Testis (tissue), 3 donors: ENCODE data around the gene RGS6. TPM values are rescaled to one million over a fixed set of nuclear protein-coding genes. Genes with fewer than 3 reads are reported as not detected.

Experiments used
- DNase-seq: peaks from one replicate; pipeline ENCODE4 v3.0.0-alpha.2; 2019
- H3K27ac ChIP-seq, 2 donors: fragments of 200-600 bp; sonication (generic); one replicate each; pipeline ENCODE4 v1.5.1; 2019
- H3K27me3 ChIP-seq: fragments of 200-600 bp; sonication (generic); one replicate; pipeline ENCODE4 v1.5.1; 2019
- H3K36me3 ChIP-seq: fragments of 200-600 bp; sonication (generic); one replicate; pipeline ENCODE4 v1.5.1; 2017; ENCODE audit warnings: low read depth; ENCODE audit errors: missing control alignments
- H3K4me1 ChIP-seq: fragments of 200-600 bp; sonication (generic); one replicate; pipeline ENCODE4 v1.5.1; 2019
- H3K4me3 ChIP-seq, 2 donors: fragments of 200-600 bp; sonication (generic); one replicate each; pipeline ENCODE4 v1.5.1; 2017 to 2019
- H3K9me3 ChIP-seq: fragments of 200-600 bp; sonication (generic); one replicate; pipeline ENCODE4 v1.5.1; 2017
- CTCF ChIP-seq, 3 experiments: fragments of 450-650 bp in 2 of 3; fragments of 200-600 bp in 1 of 3; sonication (generic) in 1 of 3; IDR thresholded peaks; one replicate each; pipeline ENCODE4 v1.5.1; 2016 to 2019; ENCODE audit warnings: antibody characterized with exemption in 3 of 3, mild to moderate bottlenecking in 2 of 3, moderate library complexity in 1 of 3
- POLR2A ChIP-seq: fragments of 450-650 bp; IDR thresholded peaks from one replicate; pipeline ENCODE4 v1.6.1; 2017; ENCODE audit warnings: antibody characterized with exemption, mild to moderate bottlenecking, moderate library complexity
- WGBS, 2 donors: methylation state at CpG; one replicate each; pipeline ENCODE4 v1.1.5; 2018; 5-methylcytosine and 5-hydroxymethylcytosine counted together
- intact Hi-C: fragments of 100-400 bp; cut with DNase I; formaldehyde crosslinking; loops from one replicate; pipeline ENCODE4 v1.15.1; 2023; ENCODE audit warnings: low total_unique reads
- polyA plus RNA-seq: library from polyadenylated mRNA; stranded (reverse); fragments of 350-450 nt; fragmentation: Illumina TruSeq; extraction: RNeasy Lipid Tissue Mini Kit (QIAGEN cat#74804); gene quantifications from one replicate; pipeline ENCODE4 v1.2.3, GENCODE V29; 2014; ENCODE audit warnings: low read depth, low replicate concordance; ENCODE audit not compliant: insufficient read depth
- total RNA-seq, 2 donors: library from RNA; depleted of rRNA; stranded (reverse); fragments of >200 nt; gene quantifications; one replicate each; pipeline ENCODE4 v1.2.3, GENCODE V29; 2016

Gene RGS6
- total and polyA plus RNA-seq, 3 donors from 2014 or later: 6.3 to 21.3 (median 16.0) TPM

GRCh38 chr14:71947947-71948500 lies 15.8 kb downstream of the RGS6 start:
- H3K36me3 ChIP-seq: no peaks in the 10 kb centered on the region
- no peak overlapping the region for H3K27ac ChIP-seq
- WGBS, 2 donors: 81 to 90% methylated on average over 5 of the region's 5 CpGs
- H3K9me3 ChIP-seq: no peaks in the 10 kb centered on the region
- H3K27me3 ChIP-seq: no peaks in the 10 kb centered on the region
- TF ChIP-seq CTCF (IDR thresholded peaks at IDR 0.05) (no peak), POLR2A (no peak)
- H3K4me1 ChIP-seq: no peaks in the 10 kb centered on the region
- H3K4me3 ChIP-seq: no peak overlapping the region
- intact Hi-C loops: no loop called here
- DNase-seq: no peak

GRCh38 chr14:71952381-71953363 lies 20.4 kb downstream of the RGS6 start:
- TF ChIP-seq POLR2A: no peak
- TF ChIP-seq CTCF (IDR thresholded peaks at IDR 0.05): no peak
- intact Hi-C loops: no loop called here
- 80 to 83% methylated on average over 6 of the region's 6 CpGs for WGBS, 2 donors

GRCh38 chr14:71956920-71957563 lies 24.8 kb downstream of the RGS6 start:
- TF ChIP-seq POLR2A (no peak), CTCF (IDR thresholded peaks at IDR 0.05) (no peak)
- WGBS, 2 donors: 51 to 58% methylated on average over 3 of the region's 3 CpGs
- intact Hi-C loops: no loop called here

More at GRCh38 chr14:71952381-71953363, 20.4 kb downstream of the RGS6 start:
- Histone ChIP-seq H3K4me1 (no peaks in the 10 kb centered on the region), H3K9me3 (no peaks in the 10 kb centered on the region), H3K4me3 (no peak overlapping the region), H3K36me3 (no peaks in the 10 kb centered on the region), H3K27ac (no peak overlapping the region), H3K27me3 (no peaks in the 10 kb centered on the region)
- no peak for DNase-seq

GRCh38 chr14:71959055-71959454 lies 26.8 kb downstream of the RGS6 start:
- Histone ChIP-seq H3K27me3 (no peaks in the 10 kb centered on the region), H3K4me3 (no peak overlapping the region), H3K4me1 (no peaks in the 10 kb centered on the region), H3K9me3 (no peaks in the 10 kb centered on the region), H3K27ac (no peak overlapping the region), H3K36me3 (no peaks in the 10 kb centered on the region)
- 51 to 59% methylated on average over 5 of the region's 5 CpGs for WGBS, 2 donors
- intact Hi-C loops: no loop called here
- TF ChIP-seq POLR2A (no peak), CTCF (IDR thresholded peaks at IDR 0.05) (no peak)
- no peak for DNase-seq

More at GRCh38 chr14:71956920-71957563, 24.8 kb downstream of the RGS6 start:
- no peaks in the 10 kb centered on the region for H3K9me3 ChIP-seq
- H3K4me3 ChIP-seq: no peak overlapping the region
- H3K36me3 ChIP-seq: no peaks in the 10 kb centered on the region
- no peaks in the 10 kb centered on the region for H3K4me1 ChIP-seq
- H3K27me3 ChIP-seq: no peaks in the 10 kb centered on the region
- no peak for DNase-seq
- H3K27ac ChIP-seq: no peak overlapping the region
